ENCODE data around the gene ZMYM1. TPM values are rescaled to one million over a fixed set of nuclear protein-coding genes. Genes with fewer than 3 reads are reported as not detected.

The ZMYM1 gene
- total and polyA plus RNA-seq, 2 of the 8 experiments (the other 6 are each of a cell fraction or from before 2014, with no cell fraction given): 10.0 to 41.3 TPM

GRCh38 chr1:35129080-35129479, 49.9 kb downstream of the ZMYM1 start:
- POLR2A ChIA-PET (ENCODE audit: partially characterized antibody): interaction anchor here (0.7 kb wide), 1 partner anchor 8 kb away, joined by 3 read pairs; no protein-coding TSS in a partner anchor

More at GRCh38 chr1:35129080-35129479, 49.9 kb downstream of the ZMYM1 start:
- no peak overlapping the region for H3K4ac ChIP-seq (replicated peaks; ENCODE audit: insufficient read length, low read depth, low read length)
- no peak overlapping the region for H2BK120ac ChIP-seq (replicated peaks; ENCODE audit: low read depth, low read length)
- no peak overlapping the region for H2BK15ac ChIP-seq (ENCODE audit: low read length)
- DNase-seq (ENCODE audit: low read depth in 1 of 2, low spot score in 2 of 2): no peak
- peaks cover 2 to 13% of the 10 kb centered on the region in 2 experiments; a peak in 1 of 4 replicates for H3K9me3 ChIP-seq (ENCODE audit: insufficient read depth in 2 of 2, low read depth in 1 of 2, low read length in 1 of 2)
- H3K14ac ChIP-seq (ENCODE audit: insufficient read length): no peak overlapping the region
- H2BK12ac ChIP-seq (ENCODE audit: low read depth, low read length): no peak overlapping the region
- no peak overlapping the region for H4K5ac ChIP-seq (ENCODE audit: insufficient read length, low read depth, low read length)
- H3K36me3 ChIP-seq (ENCODE audit: control insufficient read depth in 2 of 4, insufficient read depth in 4 of 4, low read length in 3 of 4): no peaks in the 10 kb centered on the region
- no peak overlapping the region for H3K4me3 ChIP-seq (ENCODE audit: extremely low read depth in 1 of 4, insufficient read depth in 2 of 4, low read depth in 3 of 4, low read length in 4 of 4)
- CTCF ChIA-PET (ENCODE audit: partially characterized antibody): no interaction called here
- no peak overlapping the region for H2BK5ac ChIP-seq (ENCODE audit: low read depth, low read length)
- no peaks in the 10 kb centered on the region for H3K4me1 ChIP-seq (replicated peaks in 1 of 4; ENCODE audit: control insufficient read depth in 3 of 4, insufficient read depth in 4 of 4, low read length in 3 of 4)
- H4K8ac ChIP-seq (ENCODE audit: extremely low read depth, insufficient read depth, low read length): no peak overlapping the region
- no peak for FAIRE-seq
- H3K79me1 ChIP-seq (ENCODE audit: low read depth, low read length): no peaks in the 10 kb centered on the region
- H4K20me1 ChIP-seq (replicated peaks in 1 of 2; ENCODE audit: control insufficient read depth in 1 of 2, insufficient read depth in 2 of 2, low read length in 2 of 2): no peaks in the 10 kb centered on the region
- H2BK20ac ChIP-seq (ENCODE audit: low read length): no peak overlapping the region
- no peaks in the 10 kb centered on the region for H3K79me2 ChIP-seq (ENCODE audit: control insufficient read depth in 1 of 2, insufficient read depth in 2 of 2, low read length in 2 of 2)
- H3K18ac ChIP-seq (ENCODE audit: extremely low read depth, low read length): no peak overlapping the region
- H2AFZ ChIP-seq (ENCODE audit: low read length): no peak overlapping the region
- H3K23me2 ChIP-seq (ENCODE audit: low read depth, low read length): no peaks in the 10 kb centered on the region
- no peak overlapping the region for H3K4me2 ChIP-seq (ENCODE audit: insufficient read depth in 1 of 2, low read depth in 2 of 2, low read length in 2 of 2)
- H3K27me3 ChIP-seq (replicated peaks in 1 of 4; ENCODE audit: control insufficient read depth in 3 of 4, extremely low read depth in 1 of 4, insufficient read depth in 3 of 4, low read length in 3 of 4): no peaks in the 10 kb centered on the region
- no peak overlapping the region for H3K23ac ChIP-seq (ENCODE audit: insufficient read length)
- H3K27ac ChIP-seq (ENCODE audit: low read depth, low read length): no peak overlapping the region
- TF ChIP-seq E2F6 (IDR thresholded peaks at IDR 0.05) (no peak), NRF1 (IDR thresholded peaks at IDR 0.05; ENCODE audit: low read depth, low read length) (no peak), PHF8 (conservative IDR thresholded peaks at IDR 0.05; ENCODE audit: low read depth, low read length) (no peak)
- no peak overlapping the region for H4K91ac ChIP-seq (replicated peaks; ENCODE audit: insufficient read length, low read length)
- no peak overlapping the region for H2AK5ac ChIP-seq (ENCODE audit: low read depth, low read length)
- H3K9ac ChIP-seq (replicated peaks in 1 of 4; ENCODE audit: extremely low read depth in 1 of 4, low read depth in 3 of 4, low read length in 3 of 4): no peak overlapping the region
- no peak overlapping the region for H3K56ac ChIP-seq (replicated peaks; ENCODE audit: insufficient read length, low read depth, low read length)
